MM.1S (cell line): ENCODE data around the gene RNASE9.

Experiments
- DNase-seq: peaks from one replicate; pipeline ENCODE4 v3.0.0-alpha.2; 2015
- H2AFZ ChIP-seq: fragments of 300-600 bp; sonication (generic); 2 replicates; pipeline ENCODE4 v1.6.0; 2016; ENCODE audit warnings: antibody characterized with exemption, low read length
- H3F3A ChIP-seq: fragments of 300-600 bp; sonication (generic); 2 replicates; pipeline ENCODE4 v1.6.1; 2016; ENCODE audit warnings: mild to moderate bottlenecking, antibody characterized with exemption, low read length, moderate library complexity, mixed read lengths; ENCODE audit not compliant: insufficient read depth
- H3K27ac ChIP-seq: fragments of 300-600 bp; sonication (generic); 2 replicates; pipeline ENCODE4 v1.5.1; 2016; ENCODE audit warnings: mild to moderate bottlenecking, low read length
- H3K27me3 ChIP-seq: fragments of 300-600 bp; sonication (generic); replicated peaks from 2 replicates; pipeline ENCODE4 v1.6.0; 2016; ENCODE audit warnings: low read length; ENCODE audit not compliant: insufficient read depth
- H3K36me3 ChIP-seq: fragments of 300-600 bp; sonication (generic); replicated peaks from 2 replicates; pipeline ENCODE4 v1.6.1; 2016; ENCODE audit warnings: mild to moderate bottlenecking, low read length, mixed read lengths; ENCODE audit not compliant: insufficient read depth
- H3K4me1 ChIP-seq: fragments of 300-600 bp; sonication (generic); 2 replicates; pipeline ENCODE4 v1.6.1; 2016; ENCODE audit warnings: low read length, mixed read lengths
- H3K4me2 ChIP-seq: fragments of 300-600 bp; sonication (generic); 2 replicates; pipeline ENCODE4 v1.6.0; 2016; ENCODE audit warnings: low read depth, low read length
- H3K4me3 ChIP-seq: fragments of 300-600 bp; sonication (generic); 2 replicates; pipeline ENCODE4 v1.5.1; 2016; ENCODE audit warnings: low read length, mixed read lengths
- H3K79me2 ChIP-seq: fragments of 300-600 bp; sonication (generic); 2 replicates; pipeline ENCODE4 v1.6.1; 2016; ENCODE audit warnings: mixed run types, low read length, mixed read lengths
- H3K9ac ChIP-seq: fragments of 300-600 bp; sonication (generic); 2 replicates; pipeline ENCODE4 v1.6.1; 2016; ENCODE audit warnings: low read length, mixed read lengths
- H3K9me2 ChIP-seq: fragments of 300-600 bp; sonication (generic); replicated peaks from 2 replicates; pipeline ENCODE4 v1.6.1; 2016; ENCODE audit warnings: mild to moderate bottlenecking, low read length, mixed read lengths; ENCODE audit not compliant: insufficient read depth
- H3K9me3 ChIP-seq: fragments of 300-600 bp; sonication (generic); replicated peaks from 2 replicates; pipeline ENCODE4 v1.6.1; 2016; ENCODE audit warnings: mild to moderate bottlenecking, low read length, mixed read lengths; ENCODE audit not compliant: insufficient read depth
- H4K20me1 ChIP-seq: fragments of 300-600 bp; sonication (generic); 2 replicates; pipeline ENCODE4 v1.6.1; 2016; ENCODE audit warnings: mild to moderate bottlenecking, low read length, moderate library complexity, mixed read lengths; ENCODE audit not compliant: insufficient read depth
- EZH2 ChIP-seq: fragments of 300-600 bp; sonication (generic); optimal IDR thresholded peaks from 2 replicates; pipeline ENCODE3; 2017; ENCODE audit warnings: low read depth, mild to moderate bottlenecking, antibody characterized with exemption, low read length, mixed read lengths
- EZH2phosphoT487 ChIP-seq: fragments of 300-600 bp; sonication (generic); IDR thresholded peaks from 2 replicates; pipeline ENCODE4 v1.6.1; 2018; ENCODE audit warnings: antibody characterized with exemption, low read length
- TF ChIP-seq, protein P1 (sequence below): fragments of 300-600 bp; sonication (generic); IDR thresholded peaks from 2 replicates; pipeline ENCODE4 v1.5.1; 2016; ENCODE audit warnings: antibody characterized with exemption, low read length, mixed read lengths

The RNASE9 gene

GRCh38 chr14:20583142-20583541 lies 22.3 kb upstream of the RNASE9 start:
- Histone ChIP-seq H3K27ac (no peak overlapping the region), H3K9me2 (no peaks in the 10 kb centered on the region), H3K4me3 (no peak overlapping the region), H3K79me2 (no peaks in the 10 kb centered on the region), H3K27me3 (no peaks in the 10 kb centered on the region), H4K20me1 (no peaks in the 10 kb centered on the region), H2AFZ (no peak overlapping the region), H3F3A (no peaks in the 10 kb centered on the region), H3K4me2 (no peak overlapping the region), H3K4me1 (no peaks in the 10 kb centered on the region), H3K9me3 (no peaks in the 10 kb centered on the region), H3K36me3 (no peaks in the 10 kb centered on the region), H3K9ac (no peak overlapping the region)
- DNase-seq: no peak
- no peak for TF ChIP-seq EZH2
- no peak for TF ChIP-seq EZH2phosphoT487
- TF ChIP-seq, protein P1, sequence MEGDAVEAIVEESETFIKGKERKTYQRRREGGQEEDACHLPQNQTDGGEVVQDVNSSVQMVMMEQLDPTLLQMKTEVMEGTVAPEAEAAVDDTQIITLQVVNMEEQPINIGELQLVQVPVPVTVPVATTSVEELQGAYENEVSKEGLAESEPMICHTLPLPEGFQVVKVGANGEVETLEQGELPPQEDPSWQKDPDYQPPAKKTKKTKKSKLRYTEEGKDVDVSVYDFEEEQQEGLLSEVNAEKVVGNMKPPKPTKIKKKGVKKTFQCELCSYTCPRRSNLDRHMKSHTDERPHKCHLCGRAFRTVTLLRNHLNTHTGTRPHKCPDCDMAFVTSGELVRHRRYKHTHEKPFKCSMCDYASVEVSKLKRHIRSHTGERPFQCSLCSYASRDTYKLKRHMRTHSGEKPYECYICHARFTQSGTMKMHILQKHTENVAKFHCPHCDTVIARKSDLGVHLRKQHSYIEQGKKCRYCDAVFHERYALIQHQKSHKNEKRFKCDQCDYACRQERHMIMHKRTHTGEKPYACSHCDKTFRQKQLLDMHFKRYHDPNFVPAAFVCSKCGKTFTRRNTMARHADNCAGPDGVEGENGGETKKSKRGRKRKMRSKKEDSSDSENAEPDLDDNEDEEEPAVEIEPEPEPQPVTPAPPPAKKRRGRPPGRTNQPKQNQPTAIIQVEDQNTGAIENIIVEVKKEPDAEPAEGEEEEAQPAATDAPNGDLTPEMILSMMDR: no peak

GRCh38 chr14:20580242-20580641 lies 19.4 kb upstream of the RNASE9 start:
- H3K9ac ChIP-seq: no peak overlapping the region
- no peak overlapping the region for H3K27ac ChIP-seq
- H3K4me2 ChIP-seq: no peak overlapping the region
- H3F3A ChIP-seq: no peaks in the 10 kb centered on the region
- H3K9me3 ChIP-seq: no peaks in the 10 kb centered on the region
- H3K4me1 ChIP-seq: no peaks in the 10 kb centered on the region
- no peaks in the 10 kb centered on the region for H3K9me2 ChIP-seq
- no peaks in the 10 kb centered on the region for H3K27me3 ChIP-seq
- H2AFZ ChIP-seq: no peak overlapping the region
- no peaks in the 10 kb centered on the region for H3K36me3 ChIP-seq
- H4K20me1 ChIP-seq: no peaks in the 10 kb centered on the region
- TF ChIP-seq, protein P1: no peak
- TF ChIP-seq EZH2phosphoT487 (no peak), EZH2 (no peak)
- H3K4me3 ChIP-seq: no peak overlapping the region
- DNase-seq: no peak
- H3K79me2 ChIP-seq: no peaks in the 10 kb centered on the region

DNA sequence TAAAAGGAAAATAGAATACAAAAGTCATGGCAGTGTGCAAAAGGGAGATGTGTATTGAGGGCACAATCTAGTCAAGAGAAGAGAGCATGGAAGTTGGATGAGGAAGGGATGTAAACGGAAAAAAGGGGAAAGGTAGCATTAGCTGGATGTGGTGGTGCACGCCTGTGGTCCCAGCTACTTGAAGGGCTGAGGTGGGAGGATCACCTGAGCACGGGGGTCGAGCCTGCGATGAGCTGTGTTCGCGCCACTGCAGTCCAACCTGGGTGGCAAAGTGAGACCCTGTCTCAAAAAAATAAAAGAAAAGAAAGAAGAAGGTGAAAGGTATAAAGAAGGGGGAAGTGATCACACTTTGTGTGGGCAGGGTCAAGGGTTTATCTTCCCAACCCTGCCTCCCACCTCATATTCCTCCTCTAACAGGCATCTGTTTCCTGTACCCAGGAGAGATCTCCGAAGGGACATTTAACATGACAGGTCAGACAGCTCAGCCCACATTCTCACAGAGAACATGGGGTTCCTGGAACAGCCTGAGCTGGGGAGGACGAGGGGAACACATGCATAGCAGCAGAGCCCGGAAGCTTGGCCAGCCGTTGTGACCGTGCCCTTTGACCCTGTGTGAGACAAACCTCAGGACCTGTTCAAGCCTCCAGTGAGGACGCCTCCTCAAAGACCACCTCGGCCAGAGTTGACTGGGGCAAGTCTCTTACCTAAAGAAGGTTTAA lies 18.1 kb upstream of the RNASE9 start:
- Histone ChIP-seq H3K4me3 (no peak overlapping the region), H3K36me3 (no peaks in the 10 kb centered on the region), H3K9me2 (no peaks in the 10 kb centered on the region), H2AFZ (no peak overlapping the region), H3K9me3 (no peaks in the 10 kb centered on the region), H3K27me3 (no peaks in the 10 kb centered on the region), H3F3A (no peaks in the 10 kb centered on the region), H3K79me2 (no peaks in the 10 kb centered on the region), H3K9ac (no peak overlapping the region), H4K20me1 (no peaks in the 10 kb centered on the region), H3K27ac (no peak overlapping the region), H3K4me2 (no peak overlapping the region), H3K4me1 (no peaks in the 10 kb centered on the region)
- no peak for TF ChIP-seq EZH2phosphoT487
- TF ChIP-seq EZH2: no peak
- TF ChIP-seq, protein P1: no peak
- no peak for DNase-seq
